Karpas-422 (cell line): Measurements from ENCODE around the gene COQ8A. TPM values are rescaled to one million over a fixed set of nuclear protein-coding genes. Genes with fewer than 3 reads are reported as not detected.

Experiments used
- DNase-seq: peaks from one replicate; pipeline ENCODE4 v3.0.0-alpha.2; 2015
- H2AFZ ChIP-seq: fragments of 200-600 bp; sonication (generic); 2 replicates; pipeline ENCODE4 v1.6.1; 2014; ENCODE audit warnings: antibody characterized with exemption, low read length, mixed read lengths
- H3K27ac ChIP-seq: fragments of 200-600 bp; sonication (generic); 2 replicates; pipeline ENCODE4 v1.5.1; 2014; ENCODE audit warnings: mild to moderate bottlenecking, low read length, moderate library complexity
- H3K27me3 ChIP-seq: fragments of 200-600 bp; sonication (generic); 2 replicates; pipeline ENCODE4 v1.6.1; 2014; ENCODE audit warnings: low read length, mixed read lengths
- H3K36me3 ChIP-seq: fragments of 200-600 bp; sonication (generic); 2 replicates; pipeline ENCODE4 v1.6.1; 2014; ENCODE audit warnings: low read length, mixed read lengths; ENCODE audit not compliant: insufficient read depth
- H3K4me1 ChIP-seq: fragments of 200-600 bp; sonication (generic); 2 replicates; pipeline ENCODE4 v1.6.1; 2014; ENCODE audit warnings: mild to moderate bottlenecking, low read length, mixed read lengths
- H3K4me2 ChIP-seq: fragments of 200-600 bp; sonication (generic); 2 replicates; pipeline ENCODE4 v1.6.1; 2014; ENCODE audit warnings: low read length, low read depth, mild to moderate bottlenecking; ENCODE audit not compliant: poor library complexity, severe bottlenecking
- H3K4me3 ChIP-seq: fragments of 200-600 bp; sonication (generic); 2 replicates; pipeline ENCODE4 v1.5.1; 2014; ENCODE audit warnings: mild to moderate bottlenecking, antibody characterized with exemption, low read length, mixed read lengths
- H3K79me2 ChIP-seq: fragments of 200-600 bp; sonication (generic); 2 replicates; pipeline ENCODE4 v1.6.1; 2014; ENCODE audit warnings: mild to moderate bottlenecking, low read length, mixed read lengths
- H3K9ac ChIP-seq: fragments of 200-600 bp; sonication (generic); 2 replicates; pipeline ENCODE4 v1.6.0; 2014; ENCODE audit warnings: low read length
- H3K9me2 ChIP-seq: fragments of 200-600 bp; sonication (generic), shearing (Covaris generic); replicated peaks from 2 replicates; pipeline ENCODE4 v1.6.0; 2014; ENCODE audit warnings: mild to moderate bottlenecking, low read length, moderate library complexity; ENCODE audit not compliant: insufficient read depth
- H3K9me3 ChIP-seq: fragments of 300-700, 200-600 bp; sonication (generic); 2 replicates; pipeline ENCODE4 v1.6.1; 2014; ENCODE audit warnings: low read length, mixed read lengths
- H4K20me1 ChIP-seq: fragments of 200-600 bp; sonication (generic); 2 replicates; pipeline ENCODE4 v1.6.1; 2014; ENCODE audit warnings: mild to moderate bottlenecking, antibody characterized with exemption, low read length, low read depth; ENCODE audit not compliant: insufficient read depth
- total RNA-seq: library from RNA; depleted of rRNA; stranded (reverse); fragments of >200 nt; shearing (Covaris generic); gene quantifications from 2 replicates; pipeline ENCODE4 v1.2.3, GENCODE V29; 2014; ENCODE audit warnings: low replicate concordance

The COQ8A gene
- total RNA-seq, 1 experiment from 2014 or later = 12.7 TPM

GRCh38 chr1:226945106-226945857 lies 5.2 kb downstream of the COQ8A start:
- H3K9ac ChIP-seq = no peak overlapping the region
- H3K79me2 ChIP-seq = no peaks in the 10 kb centered on the region
- H3K27me3 ChIP-seq = peaks cover 3% of the 10 kb centered on the region; the same call in 1 of the 2 replicates
- H3K4me2 ChIP-seq = no peak overlapping the region
- DNase-seq = no peak
- H3K9me2 ChIP-seq = no peaks in the 10 kb centered on the region
- H2AFZ ChIP-seq = no peak overlapping the region
- H3K36me3 ChIP-seq = no peaks in the 10 kb centered on the region
- peaks cover 28% of the 10 kb centered on the region; the same call in 1 of the 2 replicates for H4K20me1 ChIP-seq
- H3K27ac ChIP-seq = no peak overlapping the region
- H3K9me3 ChIP-seq = no peaks in the 10 kb centered on the region
- H3K4me3 ChIP-seq = no peak overlapping the region
- peaks cover 15% of the 10 kb centered on the region for H3K4me1 ChIP-seq

GRCh38 chr1:226945858-226946245 lies 5.8 kb downstream of the COQ8A start:
- Histone ChIP-seq H3K27me3 (peaks cover 3% of the 10 kb centered on the region; the same call in 1 of the 2 replicates), H3K9me2 (no peaks in the 10 kb centered on the region), H2AFZ (no peak overlapping the region), H3K4me2 (no peak overlapping the region), H3K9me3 (no peaks in the 10 kb centered on the region), H3K4me3 (no peak overlapping the region), H3K36me3 (no peaks in the 10 kb centered on the region), H3K79me2 (no peaks in the 10 kb centered on the region), H3K4me1 (peaks cover 10% of the 10 kb centered on the region), H4K20me1 (peaks cover 34% of the 10 kb centered on the region; the same call in 1 of the 2 replicates), H3K27ac (no peak overlapping the region), H3K9ac (no peak overlapping the region)
- DNase-seq = no peak

GRCh38 chr1:226946285-226946684 lies 6.2 kb downstream of the COQ8A start:
- peaks cover 6% of the 10 kb centered on the region for H3K4me1 ChIP-seq
- no peak overlapping the region for H3K4me2 ChIP-seq
- H3K9ac ChIP-seq = no peak overlapping the region
- H3K27me3 ChIP-seq = peaks cover 3% of the 10 kb centered on the region; the same call in 1 of the 2 replicates
- no peak overlapping the region for H3K4me3 ChIP-seq
- H3K9me3 ChIP-seq = no peaks in the 10 kb centered on the region
- H2AFZ ChIP-seq = no peak overlapping the region
- peaks cover 37% of the 10 kb centered on the region; the same call in 1 of the 2 replicates for H4K20me1 ChIP-seq
- no peaks in the 10 kb centered on the region for H3K36me3 ChIP-seq
- DNase-seq = no peak
- H3K9me2 ChIP-seq = no peaks in the 10 kb centered on the region
- no peaks in the 10 kb centered on the region for H3K79me2 ChIP-seq
- H3K27ac ChIP-seq = no peak overlapping the region

- H3K9me3 ChIP-seq = no peaks in the 10 kb centered on the region
- no peak overlapping the region for H3K27ac ChIP-seq
- peaks cover 40% of the 10 kb centered on the region; the same call in 1 of the 2 replicates for H4K20me1 ChIP-seq
- no peaks in the 10 kb centered on the region for H3K9me2 ChIP-seq
- H3K27me3 ChIP-seq = peaks cover 3% of the 10 kb centered on the region; the same call in 1 of the 2 replicates
- DNase-seq = no peak
- no peaks in the 10 kb centered on the region for H3K79me2 ChIP-seq
- no peaks in the 10 kb centered on the region for H3K36me3 ChIP-seq
- H3K4me3 ChIP-seq = no peak overlapping the region
- no peak overlapping the region for H3K4me2 ChIP-seq
- peaks cover 5% of the 10 kb centered on the region for H3K4me1 ChIP-seq
- no peak overlapping the region for H3K9ac ChIP-seq
- H2AFZ ChIP-seq = no peak overlapping the region
Measured at GRCh38 chr1:226946841-226947240, 6.7 kb downstream of the COQ8A start.

- Histone ChIP-seq H3K4me1 (no peaks in the 10 kb centered on the region), H3K4me2 (no peak overlapping the region), H3K36me3 (no peaks in the 10 kb centered on the region), H4K20me1 (peaks cover 42% of the 10 kb centered on the region; the same call in 1 of the 2 replicates), H3K27ac (no peak overlapping the region), H3K9me2 (no peaks in the 10 kb centered on the region), H3K79me2 (no peaks in the 10 kb centered on the region), H2AFZ (no peak overlapping the region), H3K9ac (no peak overlapping the region), H3K4me3 (no peak overlapping the region), H3K27me3 (peaks cover 3% of the 10 kb centered on the region; the same call in 1 of the 2 replicates), H3K9me3 (no peaks in the 10 kb centered on the region)
- no peak for DNase-seq
Measured at GRCh38 chr1:226948051-226948450, 8.0 kb downstream of the COQ8A start.

- no peak overlapping the region for H3K4me2 ChIP-seq
- no peak overlapping the region for H3K9ac ChIP-seq
- H3K4me1 ChIP-seq = no peaks in the 10 kb centered on the region
- peaks cover 3% of the 10 kb centered on the region; the same call in 1 of the 2 replicates for H3K27me3 ChIP-seq
- peaks cover 42% of the 10 kb centered on the region; the same call in 1 of the 2 replicates for H4K20me1 ChIP-seq
- H3K9me2 ChIP-seq = no peaks in the 10 kb centered on the region
- H3K4me3 ChIP-seq = no peak overlapping the region
- H2AFZ ChIP-seq = no peak overlapping the region
- no peak for DNase-seq
- H3K79me2 ChIP-seq = no peaks in the 10 kb centered on the region
- no peaks in the 10 kb centered on the region for H3K36me3 ChIP-seq
- no peaks in the 10 kb centered on the region for H3K9me3 ChIP-seq
- no peak overlapping the region for H3K27ac ChIP-seq
Measured at GRCh38 chr1:226948480-226948879, 8.4 kb downstream of the COQ8A start.

GRCh38 chr1:226948996-226949395 lies 8.9 kb downstream of the COQ8A start:
- H4K20me1 ChIP-seq = peaks cover 42% of the 10 kb centered on the region; the same call in 1 of the 2 replicates
- no peak overlapping the region for H3K4me2 ChIP-seq
- no peak overlapping the region for H2AFZ ChIP-seq
- H3K4me1 ChIP-seq = no peaks in the 10 kb centered on the region
- H3K36me3 ChIP-seq = no peaks in the 10 kb centered on the region
- H3K9me2 ChIP-seq = no peaks in the 10 kb centered on the region
- H3K27ac ChIP-seq = no peak overlapping the region
- H3K9me3 ChIP-seq = no peaks in the 10 kb centered on the region
- no peaks in the 10 kb centered on the region for H3K79me2 ChIP-seq
- H3K9ac ChIP-seq = no peak overlapping the region
- no peak for DNase-seq
- H3K27me3 ChIP-seq = peaks cover 3% of the 10 kb centered on the region; the same call in 1 of the 2 replicates
- H3K4me3 ChIP-seq = no peak overlapping the region

GRCh38 chr1:226949401-226949800 lies 9.3 kb downstream of the COQ8A start:
- H3K4me3 ChIP-seq = no peak overlapping the region
- peaks cover 3% of the 10 kb centered on the region; the same call in 1 of the 2 replicates for H3K27me3 ChIP-seq
- no peaks in the 10 kb centered on the region for H3K79me2 ChIP-seq
- no peaks in the 10 kb centered on the region for H3K9me2 ChIP-seq
- no peak for DNase-seq
- H2AFZ ChIP-seq = no peak overlapping the region
- 0 out of 2 replicates have a peak, but pooled peaks cover under 1% of the 10 kb centered on the region for H3K9me3 ChIP-seq
- no peaks in the 10 kb centered on the region for H3K4me1 ChIP-seq
- no peaks in the 10 kb centered on the region for H3K36me3 ChIP-seq
- H3K27ac ChIP-seq = no peak overlapping the region
- H4K20me1 ChIP-seq = peaks cover 42% of the 10 kb centered on the region; the same call in 1 of the 2 replicates
- H3K9ac ChIP-seq = no peak overlapping the region
- H3K4me2 ChIP-seq = no peak overlapping the region
